ENCODE results near the gene C20orf173.
A peak's percentile ranks its signal among the peaks of the same experiment; 100 is the strongest.
"Not testable (repeated sequence)": the region's sequence is repeated elsewhere in the genome, so short reads cannot be mapped to it uniquely, and the experiment has no call there.

Gene C20orf173

GRCh38 chr20:35527122-35527769, 2.2 kb downstream of the C20orf173 start:
- ChIA-PET CTCF (no interaction called here), POLR2A (interaction anchor here (0.9 to 1.2 kb wide), 2 partner anchors 13 to 72 kb away, joined by 3 to 4 read pairs; partner anchors contain the start of gene CEP250)
- no peak for DNase-seq (ENCODE audit: extremely low spot score)

GRCh38 chr20:35525639-35526038, 3.8 kb downstream of the C20orf173 start:
- DNase-seq (ENCODE audit: extremely low spot score), result no peak
- no peak for TF ChIP-seq LEF1 (IDR thresholded peaks at IDR 0.05; ENCODE audit: borderline replicate concordance)
- TF ChIP-seq PKNOX1 (IDR thresholded peaks at IDR 0.05), result no peak
- TF ChIP-seq ELF4 (IDR thresholded peaks at IDR 0.05), result no peak
- no peak for TF ChIP-seq FOXA1 (IDR thresholded peaks at IDR 0.05)
- TF ChIP-seq FOXK2 (IDR thresholded peaks at IDR 0.05), result no peak
- no peak for TF ChIP-seq SUZ12 (IDR thresholded peaks at IDR 0.05)
- no peak for TF ChIP-seq ZNF384 (IDR thresholded peaks at IDR 0.05)
- no peak for TF ChIP-seq ARNT (IDR thresholded peaks at IDR 0.05)
- TF ChIP-seq CTBP1 (IDR thresholded peaks at IDR 0.05; ENCODE audit: borderline replicate concordance), result no peak
- TF ChIP-seq NFRKB (IDR thresholded peaks at IDR 0.05), result no peak
- no peak for TF ChIP-seq FOXM1 (IDR thresholded peaks at IDR 0.05; ENCODE audit: borderline replicate concordance)
- TF ChIP-seq TARDBP (IDR thresholded peaks at IDR 0.05), result no peak
- no peak for TF ChIP-seq HDGF (IDR thresholded peaks at IDR 0.05; ENCODE audit: borderline replicate concordance)
- TF ChIP-seq L3MBTL2 (conservative IDR thresholded peaks at IDR 0.05), result no peak
- no peak for TF ChIP-seq BHLHE40 (IDR thresholded peaks at IDR 0.05; ENCODE audit: borderline replicate concordance)
- TF ChIP-seq SP1 (IDR thresholded peaks at IDR 0.05), result no peak
- CTCF ChIA-PET, result no interaction called here
- POLR2A ChIA-PET, result no interaction called here

More at GRCh38 chr20:35527122-35527769, 2.2 kb downstream of the C20orf173 start:
- TF ChIP-seq FOXM1 (IDR thresholded peaks at IDR 0.05; ENCODE audit: borderline replicate concordance), result no peak
- TF ChIP-seq SUZ12 (IDR thresholded peaks at IDR 0.05), result no peak
- TF ChIP-seq CTBP1 (IDR thresholded peaks at IDR 0.05; ENCODE audit: borderline replicate concordance), result no peak
- no peak for TF ChIP-seq ELF4 (IDR thresholded peaks at IDR 0.05)
- no peak for TF ChIP-seq NFRKB (IDR thresholded peaks at IDR 0.05)
- no peak for TF ChIP-seq PKNOX1 (IDR thresholded peaks at IDR 0.05)
- no peak for TF ChIP-seq SP1 (IDR thresholded peaks at IDR 0.05)
- TF ChIP-seq FOXK2 (IDR thresholded peaks at IDR 0.05), result no peak
- TF ChIP-seq ZNF384 (IDR thresholded peaks at IDR 0.05), result no peak
- no peak for TF ChIP-seq BHLHE40 (IDR thresholded peaks at IDR 0.05; ENCODE audit: borderline replicate concordance)
- TF ChIP-seq HDGF (IDR thresholded peaks at IDR 0.05; ENCODE audit: borderline replicate concordance), result no peak
- no peak for TF ChIP-seq L3MBTL2 (conservative IDR thresholded peaks at IDR 0.05)
- no peak for TF ChIP-seq FOXA1 (IDR thresholded peaks at IDR 0.05)
- TF ChIP-seq ARNT (IDR thresholded peaks at IDR 0.05), result no peak
- TF ChIP-seq LEF1 (IDR thresholded peaks at IDR 0.05; ENCODE audit: borderline replicate concordance), result no peak
- TF ChIP-seq TARDBP (IDR thresholded peaks at IDR 0.05), result no peak

GRCh38 chr20:35523298-35523888, 6.1 kb downstream of the C20orf173 start:
- ChIA-PET CTCF (no interaction called here), POLR2A (no interaction called here)
- no peak for TF ChIP-seq ZNF384 (IDR thresholded peaks at IDR 0.05)
- no peak for TF ChIP-seq FOXA1 (IDR thresholded peaks at IDR 0.05)
- TF ChIP-seq L3MBTL2 (conservative IDR thresholded peaks at IDR 0.05), result no peak
- TF ChIP-seq CTBP1 (IDR thresholded peaks at IDR 0.05; ENCODE audit: borderline replicate concordance), result no peak
- no peak for TF ChIP-seq SP1 (IDR thresholded peaks at IDR 0.05)
- no peak for TF ChIP-seq BHLHE40 (IDR thresholded peaks at IDR 0.05; ENCODE audit: borderline replicate concordance)
- TF ChIP-seq ARNT (IDR thresholded peaks at IDR 0.05), result no peak
- no peak for TF ChIP-seq FOXM1 (IDR thresholded peaks at IDR 0.05; ENCODE audit: borderline replicate concordance)
- no peak for TF ChIP-seq LEF1 (IDR thresholded peaks at IDR 0.05; ENCODE audit: borderline replicate concordance)
- no peak for TF ChIP-seq ELF4 (IDR thresholded peaks at IDR 0.05)
- TF ChIP-seq SUZ12 (IDR thresholded peaks at IDR 0.05), result no peak
- TF ChIP-seq NFRKB (IDR thresholded peaks at IDR 0.05), result no peak
- DNase-seq (ENCODE audit: extremely low spot score), result peak; percentile 69

- no peak for DNase-seq (ENCODE audit: extremely low spot score)
- ChIA-PET POLR2A (interaction anchor here (1.0 to 1.7 kb wide), 3 partner anchors 21 to 64 kb away, joined by 3 to 5 read pairs (median 3); partner anchors contain the start of gene ERGIC3), CTCF (no interaction called here)
- no peak for TF ChIP-seq LEF1 (IDR thresholded peaks at IDR 0.05; ENCODE audit: borderline replicate concordance)
- TF ChIP-seq L3MBTL2 (conservative IDR thresholded peaks at IDR 0.05), result no peak
- TF ChIP-seq FOXM1 (IDR thresholded peaks at IDR 0.05; ENCODE audit: borderline replicate concordance), result no peak
- TF ChIP-seq ZNF384 (IDR thresholded peaks at IDR 0.05), result no peak
- TF ChIP-seq ELF4 (IDR thresholded peaks at IDR 0.05), result no peak
- no peak for TF ChIP-seq NFRKB (IDR thresholded peaks at IDR 0.05)
- no peak for TF ChIP-seq FOXA1 (IDR thresholded peaks at IDR 0.05)
Observed at GRCh38 chr20:35518955-35519354, 10.5 kb downstream of the C20orf173 start.

GRCh38 chr20:35517767-35518166, 11.7 kb downstream of the C20orf173 start:
- DNase-seq (ENCODE audit: extremely low spot score); CTCF ChIA-PET: not testable (repeated sequence)
- POLR2A ChIA-PET, result interaction anchor here (1.0 to 1.7 kb wide), 4 partner anchors 22 to 63 kb away, joined by 3 to 5 read pairs (median 3); partner anchors contain the start of gene ERGIC3

- ChIA-PET POLR2A (interaction anchor here (1.4 kb wide), 1 partner anchor 25 kb away, joined by 3 read pairs; the partner anchor contains the start of gene ERGIC3), CTCF (interaction anchor here (1.1 kb wide), 1 partner anchor 29 kb away, joined by 3 read pairs; no protein-coding TSS in a partner anchor)
- no peak for DNase-seq (ENCODE audit: extremely low spot score)
- no peak for TF ChIP-seq NFRKB (IDR thresholded peaks at IDR 0.05)
- TF ChIP-seq ZNF384 (IDR thresholded peaks at IDR 0.05), result no peak
- TF ChIP-seq FOXM1 (IDR thresholded peaks at IDR 0.05; ENCODE audit: borderline replicate concordance), result no peak
- TF ChIP-seq CTBP1 (IDR thresholded peaks at IDR 0.05; ENCODE audit: borderline replicate concordance), result no peak
- TF ChIP-seq PKNOX1 (IDR thresholded peaks at IDR 0.05), result no peak
- TF ChIP-seq LEF1 (IDR thresholded peaks at IDR 0.05; ENCODE audit: borderline replicate concordance), result no peak
- TF ChIP-seq HDGF (IDR thresholded peaks at IDR 0.05; ENCODE audit: borderline replicate concordance), result no peak
- TF ChIP-seq TARDBP (IDR thresholded peaks at IDR 0.05), result no peak
- no peak for TF ChIP-seq SP1 (IDR thresholded peaks at IDR 0.05)
- TF ChIP-seq ARNT (IDR thresholded peaks at IDR 0.05), result no peak
- no peak for TF ChIP-seq FOXK2 (IDR thresholded peaks at IDR 0.05)
- no peak for TF ChIP-seq L3MBTL2 (conservative IDR thresholded peaks at IDR 0.05)
- TF ChIP-seq BHLHE40 (IDR thresholded peaks at IDR 0.05; ENCODE audit: borderline replicate concordance), result no peak
- no peak for TF ChIP-seq FOXA1 (IDR thresholded peaks at IDR 0.05)
- TF ChIP-seq ELF4 (IDR thresholded peaks at IDR 0.05), result no peak
- no peak for TF ChIP-seq SUZ12 (IDR thresholded peaks at IDR 0.05)
Observed at GRCh38 chr20:35517125-35517524, 12.3 kb downstream of the C20orf173 start.
